ENCODE results near the gene CFAP73.
"Not testable (repeated sequence)": the region's sequence is repeated elsewhere in the genome, so short reads cannot be mapped to it uniquely, and the experiment has no call there.

The CFAP73 gene

DNA sequence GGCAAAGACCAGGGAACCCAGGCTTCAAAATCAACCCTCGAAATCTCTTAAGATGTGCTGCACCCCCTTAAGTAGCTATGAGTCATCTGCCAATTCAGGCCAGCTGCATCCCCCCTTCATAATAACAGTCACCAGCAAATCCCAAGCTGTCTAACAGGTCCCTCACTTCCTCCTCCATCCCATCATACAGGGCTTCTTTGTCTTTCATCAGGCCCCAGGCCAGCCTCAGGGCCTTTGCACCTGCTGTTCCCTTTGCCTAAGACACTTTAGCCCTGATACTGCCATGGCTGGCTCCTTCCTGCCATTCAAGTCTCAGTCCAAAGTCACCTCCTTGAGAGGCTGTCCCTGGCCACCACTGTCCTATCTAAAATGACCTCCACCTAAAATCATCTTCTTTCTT is 18.0 kb upstream of the CFAP73 start:
- Histone ChIP-seq H3K9me3 (ENCODE audit: control insufficient read depth, insufficient read depth, low read length) (no peaks in the 10 kb centered on the region), H3K36me3 (ENCODE audit: insufficient read depth, low read length) (no peaks in the 10 kb centered on the region), H3K4me1 (ENCODE audit: insufficient read depth, low read length) (no peaks in the 10 kb centered on the region), H3K9ac (ENCODE audit: low read depth, low read length) (no peak overlapping the region)

- H3K36me3 ChIP-seq (ENCODE audit: insufficient read depth, low read length) = no peaks in the 10 kb centered on the region
- H3K9me3 ChIP-seq (ENCODE audit: control insufficient read depth, insufficient read depth, low read length) = no peaks in the 10 kb centered on the region
- no peaks in the 10 kb centered on the region for H3K4me1 ChIP-seq (ENCODE audit: insufficient read depth, low read length)
- no peak overlapping the region for H3K9ac ChIP-seq (ENCODE audit: low read depth, low read length)
Observed at GRCh38 chr12:113133036-113133435, 16.5 kb upstream of the CFAP73 start.

GRCh38 chr12:113133666-113134065 is 15.9 kb upstream of the CFAP73 start:
- no peak overlapping the region for H3K9ac ChIP-seq (ENCODE audit: low read depth, low read length)
- H3K4me1 ChIP-seq (ENCODE audit: insufficient read depth, low read length) = no peaks in the 10 kb centered on the region
- H3K36me3 ChIP-seq (ENCODE audit: insufficient read depth, low read length) = no peaks in the 10 kb centered on the region
- H3K9me3 ChIP-seq (ENCODE audit: control insufficient read depth, insufficient read depth, low read length) = no peaks in the 10 kb centered on the region

- no peaks in the 10 kb centered on the region for H3K9me3 ChIP-seq (ENCODE audit: control insufficient read depth, insufficient read depth, low read length)
- H3K36me3 ChIP-seq (ENCODE audit: insufficient read depth, low read length) = no peaks in the 10 kb centered on the region
- no peak overlapping the region for H3K9ac ChIP-seq (ENCODE audit: low read depth, low read length)
- H3K4me1 ChIP-seq (ENCODE audit: insufficient read depth, low read length) = no peaks in the 10 kb centered on the region
Observed at GRCh38 chr12:113134071-113134470, 15.5 kb upstream of the CFAP73 start.

GRCh38 chr12:113134521-113134951 is 15.0 kb upstream of the CFAP73 start:
- H3K36me3 ChIP-seq (ENCODE audit: insufficient read depth, low read length) = no peaks in the 10 kb centered on the region
- peak overlapping the region; percentile 81 for H3K9ac ChIP-seq (ENCODE audit: low read depth, low read length)
- H3K4me1 ChIP-seq (ENCODE audit: insufficient read depth, low read length) = no peaks in the 10 kb centered on the region
- H3K9me3 ChIP-seq (ENCODE audit: control insufficient read depth, insufficient read depth, low read length) = no peaks in the 10 kb centered on the region

GRCh38 chr12:113135178-113136127 is 14.1 kb upstream of the CFAP73 start, which contains the start of gene RASAL1:
RASAL1 (minus strand) TSS chr12:113135761; CDS start chr12:113135462, 299 bp downstream.
- H3K9ac ChIP-seq (ENCODE audit: low read depth, low read length) = peak within 1 kb of the TSS; percentile 81
- no peaks in the 10 kb centered on the region for H3K36me3 ChIP-seq (ENCODE audit: insufficient read depth, low read length)
- H3K4me1 ChIP-seq (ENCODE audit: insufficient read depth, low read length) = no peaks in the 10 kb centered on the region
- H3K9me3 ChIP-seq (ENCODE audit: control insufficient read depth, insufficient read depth, low read length) = no peaks in the 10 kb centered on the region

DNA sequence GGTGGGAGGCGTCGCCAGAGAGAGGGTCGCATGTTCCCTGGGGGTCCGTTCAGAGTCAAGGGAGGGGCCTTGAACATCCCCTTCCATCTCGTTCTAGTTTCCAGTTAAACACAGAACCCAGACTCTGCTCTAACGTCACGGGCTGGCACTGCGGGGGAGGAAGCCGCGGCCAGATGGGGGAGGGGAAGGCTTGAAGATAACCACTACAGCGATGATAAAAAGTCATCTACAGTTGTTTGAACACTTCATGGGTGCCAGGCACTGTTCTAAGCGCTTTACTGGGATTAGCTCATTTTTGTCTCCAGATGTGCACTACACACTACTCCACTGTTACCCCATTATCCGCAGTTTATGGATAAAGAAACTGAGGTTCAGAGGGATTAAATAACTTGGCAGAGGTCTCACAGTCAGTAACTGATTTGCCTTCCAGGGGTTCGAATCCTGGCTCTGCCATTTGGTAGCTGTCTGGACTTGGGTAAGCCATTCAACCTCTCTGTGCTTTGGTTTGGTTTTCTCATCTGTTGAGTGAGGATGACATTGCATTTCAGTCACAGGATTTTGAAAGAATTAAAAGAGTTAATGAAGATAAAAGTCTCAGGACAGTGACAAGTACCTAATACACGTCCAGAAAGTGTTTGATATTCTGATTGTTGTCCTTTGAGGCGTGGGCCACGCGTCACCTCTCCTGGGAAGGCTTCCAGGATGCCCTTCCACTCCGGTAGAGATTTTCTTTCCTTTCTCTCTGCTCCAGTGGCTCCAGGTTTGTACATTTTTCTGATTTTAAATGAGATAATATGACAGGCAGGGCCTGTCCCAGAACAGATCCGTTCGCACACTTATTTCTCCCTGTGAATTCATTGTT is 13.2 kb upstream of the CFAP73 start:
- Histone ChIP-seq H3K36me3 (ENCODE audit: insufficient read depth, low read length) (no peaks in the 10 kb centered on the region), H3K9ac (ENCODE audit: low read depth, low read length) (peak overlapping the region; percentile 66; the same call in 1 of the 2 replicates), H3K9me3 (ENCODE audit: control insufficient read depth, insufficient read depth, low read length) (no peaks in the 10 kb centered on the region), H3K4me1 (ENCODE audit: insufficient read depth, low read length) (no peaks in the 10 kb centered on the region)

DNA sequence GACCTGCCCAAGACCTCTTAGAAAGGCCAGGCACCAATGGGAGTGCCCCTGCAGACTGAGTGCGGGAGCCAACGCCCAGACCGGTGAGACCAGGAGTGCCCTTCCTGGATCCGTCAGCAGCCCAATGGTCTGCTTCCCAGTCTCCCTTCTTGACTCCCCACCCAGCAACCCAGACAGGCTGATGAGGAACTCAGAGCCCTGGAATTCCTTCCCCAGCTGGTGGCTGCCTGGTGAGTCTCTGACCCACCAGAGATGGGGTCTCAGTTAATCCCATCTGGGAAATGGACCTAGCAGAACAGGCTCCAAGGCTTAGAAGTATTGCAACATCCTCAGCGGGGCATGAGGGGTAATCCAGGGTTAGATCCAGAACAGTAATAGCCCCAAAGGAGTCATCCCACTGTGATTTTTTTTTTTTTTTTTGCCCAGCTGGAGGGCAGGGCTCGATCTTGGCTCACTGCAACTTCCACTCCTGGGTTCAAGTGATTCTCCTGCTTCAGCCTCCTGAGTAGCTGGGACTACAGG is 12.5 kb upstream of the CFAP73 start:
- Histone ChIP-seq H3K9me3 (ENCODE audit: control insufficient read depth, insufficient read depth, low read length) (no peaks in the 10 kb centered on the region), H3K4me1 (ENCODE audit: insufficient read depth, low read length) (no peaks in the 10 kb centered on the region), H3K36me3 (ENCODE audit: insufficient read depth, low read length) (no peaks in the 10 kb centered on the region), H3K9ac (ENCODE audit: low read depth, low read length) (no peak overlapping the region)

DNA sequence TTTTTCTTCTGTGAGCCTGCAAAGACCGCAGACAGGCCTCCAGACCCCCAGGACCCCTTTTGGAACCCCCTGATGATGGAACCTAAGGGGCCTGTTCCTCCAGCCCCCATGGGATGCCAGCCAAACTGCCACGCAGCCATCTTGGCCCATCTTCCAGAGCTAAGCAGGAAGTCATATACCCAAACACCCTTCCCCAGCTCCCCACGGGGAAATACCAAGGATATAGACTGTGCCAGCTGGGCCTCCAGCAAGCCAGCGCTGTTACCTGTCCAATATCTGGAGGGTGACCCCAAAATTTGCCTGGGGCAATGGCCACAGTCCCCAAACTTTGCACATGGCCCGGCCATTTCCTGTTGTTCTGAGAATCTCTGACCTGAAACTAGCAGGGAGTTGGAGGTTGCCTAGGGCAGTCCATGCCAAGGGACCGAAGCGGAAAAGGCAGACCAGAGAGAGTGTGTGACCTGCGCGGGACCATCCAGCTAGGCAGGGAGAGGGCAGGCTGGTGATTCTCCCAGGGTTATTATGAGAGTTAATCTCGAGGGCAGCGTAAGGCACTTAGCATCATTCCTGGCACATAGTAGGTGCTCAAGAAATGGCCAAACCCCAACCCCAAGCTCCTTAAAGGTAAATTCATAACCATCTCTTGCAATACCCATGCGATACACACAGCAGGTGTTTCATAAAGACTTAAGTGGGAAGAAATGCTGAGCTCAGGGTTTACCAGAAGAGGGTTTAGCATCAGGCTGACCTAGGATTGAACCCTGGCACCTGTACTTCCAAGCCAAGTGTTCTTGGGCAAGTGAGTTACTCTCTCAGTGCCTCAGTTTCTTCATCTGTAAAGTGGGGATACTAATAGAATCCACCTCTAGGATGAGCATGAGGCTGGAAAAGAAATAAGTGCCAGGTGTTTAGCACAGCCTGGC is 11.4 kb upstream of the CFAP73 start:
- H3K9ac ChIP-seq (ENCODE audit: low read depth, low read length) = no peak overlapping the region
- H3K4me1 ChIP-seq (ENCODE audit: insufficient read depth, low read length) = no peaks in the 10 kb centered on the region
- H3K9me3 ChIP-seq (ENCODE audit: control insufficient read depth, insufficient read depth, low read length) = no peaks in the 10 kb centered on the region
- H3K36me3 ChIP-seq (ENCODE audit: insufficient read depth, low read length) = no peaks in the 10 kb centered on the region

GRCh38 chr12:113138826-113139225 is 10.7 kb upstream of the CFAP73 start:
- Histone ChIP-seq H3K4me1 (ENCODE audit: insufficient read depth, low read length) (no peaks in the 10 kb centered on the region), H3K9me3 (ENCODE audit: control insufficient read depth, insufficient read depth, low read length) (no peaks in the 10 kb centered on the region), H3K36me3 (ENCODE audit: insufficient read depth, low read length) (no peaks in the 10 kb centered on the region), H3K9ac (ENCODE audit: low read depth, low read length) (no peak overlapping the region)

DNA sequence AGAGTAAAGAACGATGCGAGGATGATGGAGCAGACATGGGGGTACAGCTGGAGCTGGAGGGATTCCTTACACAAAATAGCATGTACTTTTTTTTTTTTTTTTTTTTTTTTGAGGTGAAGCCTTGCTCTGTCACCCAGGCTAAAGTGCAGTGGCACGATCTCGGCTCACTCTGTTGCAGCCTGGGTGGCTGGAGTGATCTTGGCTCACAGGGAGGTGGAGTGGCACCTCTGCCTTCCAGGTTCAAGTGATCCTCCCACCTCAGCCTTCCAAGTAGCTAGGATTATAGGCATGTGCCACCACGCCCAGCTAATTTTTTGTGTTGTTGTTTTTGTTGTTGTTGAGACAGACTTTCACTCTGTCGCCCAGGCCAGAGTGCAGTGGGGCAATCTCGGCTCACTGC is 8.8 kb upstream of the CFAP73 start:
- peaks cover 3% of the 10 kb centered on the region; the same call in 1 of the 2 replicates for H3K4me1 ChIP-seq (ENCODE audit: insufficient read depth, low read length)
- no peaks in the 10 kb centered on the region for H3K9me3 ChIP-seq (ENCODE audit: control insufficient read depth, insufficient read depth, low read length)
- H3K9ac ChIP-seq (ENCODE audit: low read depth, low read length) = no peak overlapping the region
- no peaks in the 10 kb centered on the region for H3K36me3 ChIP-seq (ENCODE audit: insufficient read depth, low read length)

DNA sequence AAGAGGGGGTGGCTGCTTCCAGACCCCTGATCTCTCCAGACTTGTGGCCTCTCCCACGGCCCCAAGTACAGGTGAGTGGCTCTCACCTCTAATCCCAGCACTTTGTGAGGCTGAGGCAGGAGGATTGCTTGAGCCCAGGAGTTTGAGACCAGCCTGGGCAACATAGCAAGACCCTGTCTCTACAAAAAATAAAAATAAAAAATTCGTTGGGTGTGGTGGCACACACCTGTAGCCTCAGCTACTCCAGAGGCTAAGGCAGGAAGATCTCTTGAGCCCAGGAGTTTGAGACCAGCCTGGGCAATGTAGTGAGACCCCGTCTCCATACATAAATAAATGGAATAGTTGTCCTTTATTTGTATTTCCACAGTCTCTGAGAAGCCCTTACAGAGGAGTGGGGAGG is 7.8 kb upstream of the CFAP73 start:
- not testable (repeated sequence) for H3K36me3 ChIP-seq (ENCODE audit: insufficient read depth, low read length); H3K4me1 ChIP-seq (ENCODE audit: insufficient read depth, low read length); H3K9me3 ChIP-seq (ENCODE audit: control insufficient read depth, insufficient read depth, low read length); H3K9ac ChIP-seq (ENCODE audit: low read depth, low read length)

DNA sequence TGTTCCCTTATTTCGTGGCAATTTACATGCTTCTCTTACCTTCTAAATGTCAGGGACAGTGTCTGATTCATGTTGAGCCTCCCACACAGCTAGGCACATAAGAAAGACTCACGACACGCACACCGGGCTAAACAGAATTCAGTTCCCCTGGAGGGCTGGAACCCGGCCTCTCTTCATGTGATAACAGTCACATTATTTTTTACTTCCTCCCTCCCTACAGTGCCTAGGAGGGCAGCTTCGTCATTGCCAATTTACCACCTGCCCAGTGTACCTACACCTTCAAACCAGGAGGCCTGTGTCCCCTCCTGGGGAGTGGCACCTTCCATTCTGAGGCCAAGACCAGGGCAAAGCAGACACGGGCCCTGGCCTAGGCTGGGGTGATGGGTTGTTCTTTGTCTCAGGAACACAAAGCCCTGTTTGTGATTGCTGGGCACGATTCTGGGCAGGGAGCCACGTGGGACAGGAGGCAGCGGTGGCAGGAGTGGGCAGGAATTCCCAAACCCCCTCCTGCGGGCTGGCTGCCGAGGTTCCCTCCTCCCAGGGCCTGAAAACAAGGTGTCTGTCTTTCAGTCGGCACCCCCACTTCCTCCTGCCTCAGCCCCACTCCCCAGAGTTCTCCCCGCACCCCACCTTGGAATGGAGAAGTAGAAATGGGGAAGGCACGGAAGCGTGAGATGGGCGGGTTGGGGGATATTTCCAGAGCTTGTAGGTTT is 7.2 kb upstream of the CFAP73 start:
- no peaks in the 10 kb centered on the region for H3K36me3 ChIP-seq (ENCODE audit: insufficient read depth, low read length)
- H3K9me3 ChIP-seq (ENCODE audit: control insufficient read depth, insufficient read depth, low read length) = no peaks in the 10 kb centered on the region
- H3K9ac ChIP-seq (ENCODE audit: low read depth, low read length) = no peak overlapping the region
- H3K4me1 ChIP-seq (ENCODE audit: insufficient read depth, low read length) = peaks cover 3% of the 10 kb centered on the region; the same call in 1 of the 2 replicates
